HuH-7.5 (cell line): ENCODE results near the gene EIF5.

Experiments used
- DNase-seq: peaks from one replicate; pipeline ENCODE4 v3.0.0; 2011; ENCODE audit warnings: low spot score

Gene EIF5

GRCh38 chr14:103372017-103372416, 38.0 kb downstream of the EIF5 start:
- DNase-seq: no peak

GRCh38 chr14:103372552-103373304, 38.7 kb downstream of the EIF5 start:
- DNase-seq: no peak

DNA sequence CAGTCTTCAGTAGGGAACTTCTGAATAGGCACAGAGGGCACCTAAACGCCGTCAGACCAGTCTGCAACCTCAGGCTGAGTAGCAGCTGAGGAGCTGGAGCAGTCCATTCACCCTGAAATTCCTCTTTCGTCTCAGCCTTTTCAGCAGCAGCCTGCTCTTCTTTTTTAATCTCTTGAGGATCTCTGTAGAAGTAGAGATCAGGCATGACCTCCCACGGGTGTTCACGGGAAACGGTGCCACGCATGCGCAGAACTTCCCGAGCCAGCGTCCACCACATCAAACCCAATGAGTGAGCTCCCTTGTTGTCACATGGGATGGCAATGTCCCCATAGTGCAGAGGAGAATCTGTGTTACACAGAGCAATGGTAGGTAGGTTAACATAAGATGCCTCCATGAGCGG, 40.1 kb downstream of the EIF5 start:
- no peak for DNase-seq

DNA sequence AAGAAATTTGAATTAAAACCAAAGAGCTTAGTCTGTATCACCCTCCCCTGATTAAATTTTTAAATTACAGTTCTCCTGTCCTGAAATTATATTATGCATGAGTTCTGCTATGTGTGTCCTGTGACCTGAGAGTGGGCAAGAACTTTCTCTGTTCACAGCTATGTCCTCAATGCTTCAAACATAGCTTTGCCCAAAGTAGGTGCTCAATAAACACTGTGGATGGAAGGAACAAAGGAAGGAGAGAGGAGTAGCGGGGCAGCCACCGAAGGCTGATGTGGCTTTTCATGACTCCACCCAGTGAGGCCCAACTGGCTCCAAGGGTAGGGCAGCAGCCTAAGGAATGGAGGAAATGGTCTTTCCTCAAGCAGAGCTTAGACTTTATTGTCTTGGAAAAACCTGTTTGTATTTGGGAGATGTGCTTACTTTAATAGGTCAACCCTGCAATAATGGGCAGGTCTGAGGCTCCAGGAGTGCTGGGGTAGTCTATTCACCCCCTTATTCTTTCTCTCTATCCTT, 43.5 kb downstream of the EIF5 start:
- DNase-seq: no peak

- no peak for DNase-seq
Observed at GRCh38 chr14:103378038-103378854, 44.2 kb downstream of the EIF5 start.

DNA sequence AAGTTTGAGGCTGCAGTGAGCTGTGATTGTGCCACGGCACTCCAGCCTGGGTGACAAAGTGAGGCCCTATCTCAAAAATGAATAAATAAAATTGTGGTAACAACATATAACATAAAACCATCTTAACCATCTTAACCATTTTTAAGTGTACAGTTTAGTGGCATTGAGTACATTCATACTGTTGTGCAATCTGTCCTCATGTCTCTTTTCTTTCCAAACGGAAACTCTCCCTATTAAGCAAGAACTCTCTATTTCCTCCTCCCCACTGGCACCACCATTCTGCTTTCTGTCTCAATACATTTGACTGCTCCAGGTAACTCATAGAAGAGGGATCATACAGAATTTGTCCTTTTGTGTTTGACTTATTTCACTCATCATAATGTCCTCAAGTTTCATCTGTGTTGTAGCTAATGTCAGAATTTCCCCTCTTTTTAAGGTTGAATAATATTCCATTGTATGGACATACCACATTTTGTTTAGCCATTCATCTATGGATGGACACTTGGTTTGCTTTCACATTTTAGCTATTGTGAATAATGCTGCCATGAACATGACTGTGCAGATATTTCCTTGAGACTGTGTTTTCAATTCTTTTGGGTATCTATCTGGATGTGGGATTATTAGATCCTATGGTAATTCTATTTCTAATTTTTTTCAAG, 46.8 kb downstream of the EIF5 start:
- DNase-seq: no peak

DNA sequence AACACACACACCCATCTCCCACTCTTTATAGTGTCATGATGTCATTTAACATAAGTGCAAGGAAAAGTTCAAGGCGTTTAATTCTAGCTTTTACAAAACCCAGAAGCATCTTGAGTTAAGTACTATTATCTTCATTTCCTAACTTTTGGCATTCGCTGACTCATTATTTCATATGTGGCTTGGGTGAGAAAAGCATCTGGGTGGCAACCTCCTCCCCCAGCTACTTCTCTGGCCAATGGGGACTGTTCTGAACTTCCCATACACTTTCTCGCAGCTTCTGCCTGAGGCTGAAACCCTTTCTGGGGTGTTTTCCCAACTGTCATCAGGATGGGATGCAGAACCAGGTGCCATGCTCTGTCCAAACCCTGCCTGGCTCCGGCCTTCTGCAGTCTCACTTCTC, 48.3 kb downstream of the EIF5 start:
- DNase-seq: no peak

DNA sequence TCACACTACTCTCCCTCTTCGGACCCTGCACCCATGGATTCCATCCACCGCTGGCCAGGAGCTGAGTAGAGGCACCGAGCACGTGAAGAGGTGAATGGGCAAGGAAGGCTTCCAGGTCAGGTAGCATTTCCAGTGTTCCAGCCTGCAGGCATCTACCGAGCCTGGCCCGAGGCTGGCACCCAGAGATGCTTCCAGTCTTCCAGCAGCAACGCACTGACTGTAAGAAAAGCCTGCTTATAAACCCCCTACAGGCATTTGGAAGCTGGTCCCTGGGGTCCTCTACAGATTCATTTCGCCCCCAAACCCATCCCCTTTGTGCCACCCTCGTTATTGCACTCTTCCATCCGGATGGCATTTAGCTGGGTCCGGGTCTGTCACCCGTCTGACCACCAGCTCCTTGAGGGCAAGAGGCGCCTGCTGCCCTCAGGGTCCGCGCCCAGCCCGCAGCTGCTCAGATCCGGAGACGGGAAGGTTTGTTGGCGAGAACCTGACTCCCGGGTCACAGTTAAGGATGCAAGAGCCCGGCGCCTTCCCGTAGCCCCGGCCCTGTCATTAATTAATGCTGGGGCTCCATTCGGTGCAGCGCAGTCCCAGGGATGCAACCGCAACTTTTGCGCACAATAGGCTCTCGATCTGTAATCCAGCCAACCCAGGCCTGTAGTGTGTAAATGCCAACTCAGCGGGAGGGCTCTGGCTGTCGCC, 50.6 kb downstream of the EIF5 start:
- no peak for DNase-seq

DNA sequence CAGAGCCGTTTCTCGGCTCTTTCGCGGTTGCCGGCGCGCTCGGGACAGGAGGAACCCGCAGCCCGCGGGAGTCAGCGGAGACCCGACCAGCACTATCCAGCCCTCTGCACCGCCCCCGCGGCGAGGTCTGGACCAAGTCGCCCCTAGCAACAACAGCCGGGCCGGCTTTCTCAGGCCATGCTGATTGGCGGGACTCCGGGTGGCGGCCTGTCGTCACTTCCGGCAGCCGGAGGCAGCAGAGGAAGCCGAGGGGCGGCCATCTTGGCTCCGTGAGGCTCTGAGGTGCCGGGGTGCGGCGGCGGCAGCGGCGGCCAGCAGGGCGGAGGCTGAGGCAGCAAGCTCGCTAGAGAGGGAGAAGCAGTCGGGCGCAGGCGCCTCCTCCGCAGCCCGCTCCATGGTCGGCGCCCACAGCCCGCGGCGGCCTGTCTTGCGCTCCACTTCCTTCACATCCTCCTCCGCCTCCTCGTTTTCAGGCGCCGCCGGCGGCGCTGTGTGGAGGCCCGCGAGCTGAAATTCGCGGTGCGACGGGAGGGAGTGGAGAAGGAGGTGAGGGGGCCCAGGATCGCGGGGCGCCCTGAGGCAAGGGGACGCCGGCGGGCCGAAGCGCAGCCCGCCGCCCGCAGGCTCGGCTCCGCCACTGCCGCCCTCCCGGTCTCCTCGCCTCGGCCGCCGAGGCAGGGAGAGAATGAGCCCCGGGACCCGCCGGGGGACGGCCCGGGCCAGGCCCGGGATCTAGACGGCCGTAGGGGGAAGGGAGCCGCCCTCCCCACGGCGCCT, 51.3 kb downstream of the EIF5 start, which contains the start of gene MARK3:
Gene MARK3, plus strand, starts transcription at position 264 of the 777 bp plus-strand sequence. CDS start 615 bp downstream, outside the sequence.
- DNase-seq: peak; percentile 94

DNA sequence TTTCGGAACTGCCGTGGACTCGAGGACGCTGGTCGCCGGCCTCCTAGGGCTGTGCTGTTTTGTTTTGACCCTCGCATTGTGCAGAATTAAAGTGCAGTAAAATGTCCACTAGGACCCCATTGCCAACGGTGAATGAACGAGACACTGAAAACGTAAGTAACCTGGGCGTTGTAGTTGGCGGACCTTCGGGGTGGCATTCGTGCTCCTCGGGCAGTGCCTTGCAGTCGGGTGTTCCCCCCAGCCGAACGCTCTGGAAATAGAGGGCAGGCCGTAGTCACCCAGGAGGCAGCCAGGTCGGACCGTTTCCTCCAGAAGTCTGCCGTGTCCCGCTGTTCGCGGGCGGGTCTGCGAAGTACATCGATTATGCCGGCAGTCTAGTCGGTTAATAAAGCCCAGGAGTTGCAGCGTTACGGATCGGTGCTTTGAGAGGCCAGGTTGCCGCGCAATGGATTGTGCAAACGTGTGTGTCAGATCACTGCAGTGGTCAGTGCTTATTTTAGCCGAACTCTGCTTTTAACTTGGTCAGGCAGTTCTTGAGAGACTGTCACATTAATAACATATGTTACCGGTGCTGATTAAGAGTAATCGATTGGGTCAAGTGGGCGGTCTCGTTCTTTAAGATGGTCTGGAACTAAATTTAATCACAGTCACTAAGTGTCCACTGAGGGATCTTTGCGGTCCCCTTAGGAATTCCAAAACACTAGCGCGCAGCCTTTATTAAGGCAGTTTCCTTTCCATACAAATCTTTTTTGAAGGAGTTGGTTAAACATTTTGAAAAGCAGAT, 52.1 kb downstream of the EIF5 start:
- peak; percentile 29 for DNase-seq

DNA sequence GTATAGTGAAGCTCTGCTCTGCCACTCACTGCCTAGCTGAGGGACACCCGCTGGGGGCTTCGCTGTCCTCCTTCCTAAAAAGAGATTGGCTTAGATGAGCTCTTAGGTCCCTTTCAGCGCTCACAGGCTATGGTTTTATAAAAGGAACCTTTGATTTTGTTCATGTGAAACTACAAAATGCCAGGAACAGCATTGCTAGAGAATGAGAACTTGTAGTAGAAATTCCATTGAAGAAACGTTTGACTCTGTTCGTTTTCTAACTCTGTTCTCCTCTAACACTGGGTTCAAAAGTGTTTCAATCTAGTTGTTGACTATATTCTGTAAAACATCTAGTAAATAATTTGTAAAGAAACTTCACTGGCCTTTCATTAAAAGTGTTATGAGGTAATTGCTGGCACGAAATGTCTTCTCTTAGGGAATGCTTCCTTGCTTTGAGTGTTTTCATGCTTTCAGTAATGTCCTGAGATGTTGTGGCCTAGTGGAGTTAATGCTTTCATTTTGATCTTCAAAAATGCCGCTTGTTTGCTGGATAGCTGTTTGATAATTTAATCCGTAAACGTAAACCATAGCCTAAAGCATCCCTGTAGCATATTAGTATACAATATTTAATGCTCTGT, 52.8 kb downstream of the EIF5 start:
- DNase-seq: no peak

GRCh38 chr14:103388664-103389063, 54.6 kb downstream of the EIF5 start:
- DNase-seq: no peak

GRCh38 chr14:103390605-103391004, 56.6 kb downstream of the EIF5 start:
- DNase-seq: no peak

DNA sequence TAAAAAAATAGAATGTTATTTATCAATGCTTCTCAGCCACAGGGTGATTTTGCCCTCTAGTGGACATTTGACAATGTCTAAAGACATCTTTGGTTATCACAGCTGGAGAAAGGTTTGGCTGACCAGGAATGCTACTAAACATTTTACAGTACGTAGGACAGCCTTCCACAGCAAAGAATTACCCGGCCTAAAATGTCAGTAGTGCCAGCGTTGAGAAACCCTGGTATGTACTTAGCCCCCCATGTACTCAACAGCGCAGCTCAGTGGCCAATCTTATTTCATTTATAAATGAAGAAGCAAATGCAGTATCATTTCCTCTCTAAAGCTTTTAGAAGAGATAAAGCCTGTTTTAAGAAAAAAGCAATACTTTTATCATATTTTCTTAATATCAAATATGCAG, 57.0 kb downstream of the EIF5 start:
- DNase-seq: no peak

DNA sequence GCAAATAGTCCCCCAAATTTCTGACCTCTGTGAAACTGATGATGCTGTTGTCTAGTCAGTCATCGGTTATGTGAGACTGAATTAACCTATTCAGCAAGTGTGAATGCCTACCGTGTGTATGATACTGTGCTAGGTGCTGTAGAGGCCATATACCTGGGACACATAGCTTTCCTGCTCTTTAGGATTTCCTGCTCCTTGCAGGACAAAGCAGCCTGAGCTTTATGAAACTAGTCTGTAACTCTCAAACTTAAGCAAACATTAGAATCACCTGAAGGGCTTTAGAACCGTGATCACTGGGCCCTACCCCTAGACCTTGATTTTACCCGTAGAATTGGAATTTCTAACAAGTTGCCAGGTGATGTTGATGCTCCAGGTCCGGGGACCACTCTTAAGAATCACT, 58.1 kb downstream of the EIF5 start:
- no peak for DNase-seq

GRCh38 chr14:103392572-103392971, 58.5 kb downstream of the EIF5 start:
- DNase-seq: no peak

DNA sequence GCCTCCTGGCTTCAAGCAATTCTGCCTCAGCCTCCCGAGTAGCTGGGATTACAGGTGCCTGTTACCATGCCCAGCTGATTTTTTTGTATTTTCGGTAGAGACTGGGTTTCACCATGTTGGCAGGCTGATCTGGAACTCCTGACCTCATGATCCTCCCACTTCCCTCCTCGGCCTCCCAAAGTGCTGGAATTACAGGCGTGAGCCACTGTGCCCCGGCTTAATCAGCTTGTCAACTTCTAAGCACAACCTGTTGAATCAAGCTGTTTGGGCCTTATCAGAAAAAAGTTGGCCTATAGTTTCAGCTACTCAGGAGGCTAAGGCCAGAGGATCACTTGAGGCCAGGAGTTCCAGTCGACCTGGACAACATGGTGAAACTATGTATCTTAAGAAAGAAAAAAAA, 59.0 kb downstream of the EIF5 start:
- DNase-seq: no peak

DNA sequence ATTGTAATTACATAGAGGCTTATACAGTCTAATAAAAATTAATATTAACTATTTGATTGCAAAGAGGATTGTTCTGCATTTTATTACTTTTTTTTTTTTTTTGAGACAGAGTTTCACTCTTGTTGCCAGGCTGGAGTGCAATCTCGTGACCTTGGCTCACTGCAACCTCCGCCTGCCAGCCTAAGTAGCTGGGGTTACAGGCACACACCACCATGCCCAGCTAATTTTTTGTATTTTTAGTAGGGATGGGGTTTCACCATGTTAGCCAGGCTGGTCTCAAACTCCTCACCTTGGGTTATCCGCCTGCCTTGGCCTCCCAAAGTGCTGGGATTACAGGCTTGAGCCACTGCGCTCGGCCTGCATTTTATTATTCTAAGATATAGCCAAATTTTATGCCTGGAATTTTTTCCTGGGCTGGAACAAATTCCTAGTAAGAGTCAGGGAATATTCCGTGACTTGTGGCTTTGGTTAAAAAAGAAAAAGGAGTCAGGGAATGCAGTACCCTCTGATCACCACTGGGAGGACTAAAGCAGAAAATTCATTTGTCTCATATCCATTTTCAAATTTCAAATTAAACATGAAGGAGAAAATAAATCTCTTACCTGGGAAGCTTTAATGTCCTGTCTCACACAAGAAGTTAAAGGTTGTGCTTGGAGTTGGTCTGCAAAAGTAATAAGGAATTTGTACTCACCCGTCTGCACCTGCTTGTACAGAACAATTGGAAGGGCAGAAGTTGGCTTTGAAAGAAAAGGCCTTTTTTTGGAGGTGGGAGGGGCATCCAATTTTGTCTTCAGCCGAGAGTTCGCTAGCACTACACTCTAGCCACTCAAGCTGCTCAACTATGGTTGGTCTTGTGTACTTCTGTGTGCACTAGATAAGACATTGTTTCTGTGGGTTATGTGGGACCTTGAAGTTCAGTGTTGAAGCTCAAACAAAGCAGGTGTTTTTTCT, 59.9 kb downstream of the EIF5 start:
- no peak for DNase-seq
